AG04449 (cell line): ENCODE results near the gene ASPRV1.

Experiments used
- CTCF ChIA-PET: fragments of 350-600 bp; formaldehyde crosslinking; extraction: SDS; loops from one replicate; lab custom pipeline; 2021; ENCODE audit warnings: antibody characterized with exemption; lab: Yijun Ruan, JAX
- POLR2A ChIA-PET: fragments of 400-600, 350-600 bp; formaldehyde crosslinking; extraction: SDS; loops from one replicate; lab custom pipeline; 2020; ENCODE audit warnings: antibody characterized with exemption, inconsistent platforms; lab: Yijun Ruan, JAX
- DNase-seq: peaks from one replicate; pipeline ENCODE4 v3.0.0-alpha.2; 2010; ENCODE audit warnings: low read depth, low spot score
- H3K4me3 ChIP-seq: 2 replicates; pipeline ENCODE4 v1.5.1; 2011; ENCODE audit warnings: low read depth, mild to moderate bottlenecking, control low read depth, low read length
- TF ChIP-seq, protein P1 (sequence below): IDR thresholded peaks from one replicate; pipeline ENCODE4 v1.5.1; 2011; ENCODE audit warnings: mild to moderate bottlenecking, moderate library complexity, low read length, control low read depth, inconsistent platforms; ENCODE audit not compliant: insufficient read depth; ENCODE audit errors: missing control alignments

ASPRV1 gene

DNA sequence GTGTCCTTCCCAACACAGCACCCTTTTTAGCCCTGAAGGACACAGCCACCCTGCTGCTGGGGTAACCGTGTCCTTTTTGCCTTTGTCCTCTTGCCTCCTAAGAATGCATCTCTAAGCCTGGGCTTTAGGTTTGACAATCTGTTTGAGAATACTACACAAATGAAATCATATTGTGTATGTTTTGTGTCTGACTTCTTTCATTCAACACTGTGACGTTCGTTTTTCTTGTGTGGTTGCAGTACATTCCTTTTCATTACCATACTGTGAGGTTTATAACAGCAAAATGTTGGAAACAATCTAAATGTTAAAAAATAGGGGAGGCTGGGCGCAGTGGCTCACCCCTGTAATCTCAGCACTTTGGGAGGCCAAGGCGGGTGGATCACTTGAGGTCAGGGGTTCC is 11.2 kb downstream of the ASPRV1 start:
- ChIA-PET POLR2A (no interaction called here), CTCF (no interaction called here)
- no peak for DNase-seq
- no peak overlapping the region for H3K4me3 ChIP-seq
- TF ChIP-seq, protein P1, sequence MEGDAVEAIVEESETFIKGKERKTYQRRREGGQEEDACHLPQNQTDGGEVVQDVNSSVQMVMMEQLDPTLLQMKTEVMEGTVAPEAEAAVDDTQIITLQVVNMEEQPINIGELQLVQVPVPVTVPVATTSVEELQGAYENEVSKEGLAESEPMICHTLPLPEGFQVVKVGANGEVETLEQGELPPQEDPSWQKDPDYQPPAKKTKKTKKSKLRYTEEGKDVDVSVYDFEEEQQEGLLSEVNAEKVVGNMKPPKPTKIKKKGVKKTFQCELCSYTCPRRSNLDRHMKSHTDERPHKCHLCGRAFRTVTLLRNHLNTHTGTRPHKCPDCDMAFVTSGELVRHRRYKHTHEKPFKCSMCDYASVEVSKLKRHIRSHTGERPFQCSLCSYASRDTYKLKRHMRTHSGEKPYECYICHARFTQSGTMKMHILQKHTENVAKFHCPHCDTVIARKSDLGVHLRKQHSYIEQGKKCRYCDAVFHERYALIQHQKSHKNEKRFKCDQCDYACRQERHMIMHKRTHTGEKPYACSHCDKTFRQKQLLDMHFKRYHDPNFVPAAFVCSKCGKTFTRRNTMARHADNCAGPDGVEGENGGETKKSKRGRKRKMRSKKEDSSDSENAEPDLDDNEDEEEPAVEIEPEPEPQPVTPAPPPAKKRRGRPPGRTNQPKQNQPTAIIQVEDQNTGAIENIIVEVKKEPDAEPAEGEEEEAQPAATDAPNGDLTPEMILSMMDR: no peak

DNA sequence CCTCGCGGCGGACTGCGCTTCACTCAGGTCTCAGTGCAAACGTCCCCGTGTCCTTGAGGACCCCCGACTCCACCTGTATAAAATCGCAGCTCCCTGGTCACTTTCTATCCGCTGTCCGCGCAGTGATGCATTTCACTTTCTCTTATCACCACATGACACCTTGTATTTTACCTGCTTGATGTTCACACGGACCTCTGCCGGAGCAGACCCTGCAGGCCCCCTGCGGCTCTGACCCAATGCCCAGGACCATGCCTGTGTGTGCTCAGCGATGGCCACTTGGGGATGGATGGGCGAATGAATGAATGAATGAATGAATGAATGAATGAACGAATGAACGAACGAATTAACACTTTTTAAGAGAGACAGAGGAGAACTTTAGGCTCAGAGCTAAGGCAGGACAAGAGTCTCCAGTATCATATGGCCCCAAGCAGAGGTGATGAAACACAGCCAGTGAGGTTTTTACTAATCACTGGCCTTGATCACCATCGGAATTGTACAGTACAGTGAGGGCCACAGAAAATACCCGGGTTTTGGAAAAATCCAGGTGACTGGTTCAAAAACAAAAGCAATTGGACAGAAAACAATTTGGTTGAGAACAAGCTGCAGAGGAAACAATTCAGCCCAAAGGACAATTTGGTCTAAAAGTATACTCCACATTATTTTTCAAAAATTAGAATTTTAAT is 12.3 kb downstream of the ASPRV1 start:
- H3K4me3 ChIP-seq: no peak overlapping the region
- no peak for DNase-seq
- TF ChIP-seq, protein P1: no peak
- ChIA-PET POLR2A (no interaction called here), CTCF (interaction anchor here (0.6 kb wide), 1 partner anchor 129 kb away, joined by 3 read pairs; no protein-coding TSS in a partner anchor)

DNA sequence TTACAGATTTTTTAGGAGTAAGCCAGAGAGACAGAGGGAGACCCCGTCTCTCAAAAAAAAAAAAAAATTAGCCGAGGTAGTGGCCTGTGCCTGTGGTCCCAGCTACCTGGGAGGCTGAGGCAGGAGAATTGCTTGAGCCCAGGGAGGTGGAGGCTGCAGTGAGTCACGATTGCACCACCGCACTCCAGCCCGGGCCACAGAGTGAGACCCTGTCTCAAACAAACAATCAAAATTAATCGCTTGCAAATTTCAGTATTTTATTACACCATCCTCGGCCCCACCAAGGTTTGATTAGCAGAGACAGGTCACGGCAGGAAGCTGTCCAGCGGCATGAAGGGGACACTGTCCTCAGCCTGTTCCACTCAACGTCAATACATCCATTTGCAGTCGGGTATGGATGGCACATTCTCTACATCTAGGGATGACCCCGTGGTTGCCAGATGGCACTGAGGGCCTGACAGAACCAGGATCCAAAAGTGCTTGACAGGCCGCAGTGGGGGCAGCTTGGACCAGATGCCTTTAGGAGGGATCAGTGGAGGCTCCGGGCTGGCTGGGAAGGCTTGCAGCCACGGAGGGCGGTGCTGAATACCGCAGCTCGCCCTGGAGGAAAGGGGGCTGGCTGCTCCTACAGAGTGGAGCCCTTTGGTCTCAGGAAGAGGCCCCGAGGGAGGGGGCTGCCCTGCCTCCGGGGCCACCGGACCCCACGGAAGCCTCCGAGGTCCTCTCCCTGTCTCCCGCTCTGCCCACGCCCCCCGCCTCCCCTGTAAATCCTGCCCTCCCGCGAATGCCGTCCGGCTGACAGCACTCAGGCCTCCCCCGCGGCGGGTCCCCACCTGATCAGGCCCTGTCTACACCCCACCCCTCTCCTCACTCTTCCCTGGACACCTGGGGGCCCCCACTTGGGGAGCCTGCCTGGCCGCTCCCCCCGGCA is 13.1 kb downstream of the ASPRV1 start:
- TF ChIP-seq, protein P1: no peak
- CTCF ChIA-PET: interaction anchor here (0.6 kb wide), 1 partner anchor 130 kb away, joined by 3 read pairs; no protein-coding TSS in a partner anchor
- H3K4me3 ChIP-seq: no peak overlapping the region
- DNase-seq: no peak
- POLR2A ChIA-PET: no interaction called here

DNA sequence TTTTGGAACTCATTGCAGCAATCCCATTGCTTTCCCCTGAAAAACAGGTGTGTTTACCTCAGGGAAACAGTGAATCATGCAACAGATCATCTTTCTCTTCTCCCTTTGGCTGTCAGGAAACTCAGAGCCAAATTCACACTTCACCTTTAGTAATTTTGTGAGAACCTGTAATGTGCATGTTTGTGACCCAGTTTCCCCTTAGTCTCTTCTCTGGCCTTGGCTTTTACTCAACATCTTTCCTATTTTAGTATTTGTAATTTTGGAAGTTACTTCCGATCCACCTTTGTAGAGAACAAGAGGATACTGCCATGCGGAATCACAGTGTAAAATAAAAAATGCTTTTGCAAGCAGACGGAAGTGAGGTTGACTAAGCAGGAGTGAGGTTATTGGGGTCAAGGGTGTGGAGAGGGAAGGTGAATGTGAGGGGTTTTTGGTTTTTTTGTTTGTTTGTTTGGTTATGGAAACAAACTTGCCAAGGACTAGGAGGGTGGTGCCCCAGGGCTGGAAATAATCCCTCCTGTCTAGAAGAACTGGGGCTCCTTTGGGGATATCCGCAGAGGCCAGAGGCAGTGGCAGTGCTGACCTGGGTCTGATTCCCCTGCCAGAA is 14.0 kb downstream of the ASPRV1 start:
- H3K4me3 ChIP-seq: no peak overlapping the region
- CTCF ChIA-PET: no interaction called here
- POLR2A ChIA-PET: no interaction called here
- TF ChIP-seq, protein P1: no peak
- DNase-seq: no peak

DNA sequence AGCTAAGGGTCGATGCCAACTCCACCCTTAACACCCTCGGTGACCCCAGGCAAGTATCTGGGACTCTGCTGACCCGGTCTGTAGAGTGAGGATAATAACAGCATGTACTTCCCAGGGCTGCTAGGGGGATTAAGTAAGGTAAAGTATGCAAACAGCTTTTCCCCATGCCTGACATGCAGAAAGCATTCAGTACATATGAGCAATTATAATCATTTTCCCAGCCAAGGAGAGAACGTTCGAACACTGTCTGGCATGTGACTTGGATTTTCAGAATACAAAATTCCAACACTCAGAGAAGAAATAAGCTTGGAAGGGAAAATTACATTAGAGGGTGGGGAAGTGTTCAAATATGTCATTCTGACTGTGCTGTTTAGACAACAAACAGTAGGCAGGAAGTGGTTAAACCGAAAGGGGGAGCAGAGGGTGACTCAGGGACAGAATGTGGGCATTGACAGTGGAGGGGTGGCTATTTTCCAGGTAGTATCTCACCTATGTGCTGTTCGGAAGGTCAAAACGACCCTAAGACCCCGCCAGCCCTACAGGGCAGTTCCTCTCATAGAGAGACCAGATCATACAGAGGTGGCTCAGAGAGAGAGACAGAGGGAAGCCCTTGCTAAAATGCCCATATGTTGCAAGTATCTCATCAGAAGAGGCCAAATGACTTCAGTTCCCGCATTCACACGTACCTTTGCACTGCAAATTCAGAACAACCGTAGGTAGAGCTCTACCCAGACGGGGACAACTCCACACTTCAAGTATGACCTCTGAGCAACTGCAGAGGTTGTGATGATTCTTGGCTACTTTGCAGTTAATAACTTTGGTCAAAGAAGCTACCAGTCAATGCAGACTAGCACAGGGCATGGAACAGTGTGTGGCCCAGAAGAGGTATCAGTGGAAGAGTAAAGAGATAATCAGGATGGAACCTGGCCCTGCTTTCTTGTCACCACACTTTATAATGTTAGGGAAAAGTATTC is 14.8 kb downstream of the ASPRV1 start:
- no peak for DNase-seq
- no peak overlapping the region for H3K4me3 ChIP-seq
- TF ChIP-seq, protein P1: no peak
- POLR2A ChIA-PET: interaction anchor here (0.7 to 1.4 kb wide), 3 partner anchors 12 to 51 kb away, joined by 3 to 6 read pairs (median 3); no protein-coding TSS in a partner anchor
- CTCF ChIA-PET: interaction anchor here (1.2 to 1.4 kb wide), 2 partner anchors 9 to 10 kb away, joined by 3 to 5 read pairs; no protein-coding TSS in a partner anchor
